KOPT-K1 (cell line): ENCODE results near the gene F12.
"Not testable (repeated sequence)": the region's sequence is repeated elsewhere in the genome, so short reads cannot be mapped to it uniquely, and the experiment has no call there.

ENCODE experiments used
- H3K27ac ChIP-seq: fragments of 200-600 bp; sonication (generic); 2 replicates; pipeline ENCODE4 v1.5.1; 2016; ENCODE audit warnings: antibody characterized with exemption, mild to moderate bottlenecking, low read depth, low read length; ENCODE audit not compliant: poor library complexity, severe bottlenecking
- H3K36me3 ChIP-seq: fragments of 200-600 bp; sonication (generic); 2 replicates; pipeline ENCODE4 v1.5.1; 2017; ENCODE audit warnings: antibody characterized with exemption, mild to moderate bottlenecking, low read length, moderate library complexity; ENCODE audit not compliant: insufficient read depth
- H3K9me3 ChIP-seq: fragments of 200-600 bp; sonication (generic); 2 replicates; pipeline ENCODE4 v1.5.1; 2017; ENCODE audit warnings: antibody characterized with exemption, low read length, mild to moderate bottlenecking; ENCODE audit not compliant: insufficient read depth, poor library complexity, severe bottlenecking

Gene F12

DNA sequence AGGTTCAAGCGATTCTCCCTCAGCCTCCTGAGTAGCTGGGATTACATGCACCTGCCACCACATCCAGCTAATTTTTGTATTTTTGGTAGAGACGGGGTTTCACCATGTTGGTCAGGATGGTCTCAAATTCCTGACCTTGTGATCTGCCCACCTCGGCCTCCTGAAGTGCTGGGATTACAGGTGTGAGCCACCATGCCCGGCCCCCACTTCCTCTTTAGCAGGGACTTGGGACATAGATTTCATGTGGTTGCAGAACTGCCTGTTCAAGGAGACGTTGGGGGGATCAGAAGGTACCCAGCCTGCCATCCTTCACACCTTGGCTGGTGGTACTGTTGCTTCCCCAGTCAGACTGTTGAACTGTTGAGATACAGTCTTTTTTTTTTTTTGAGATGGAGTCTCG lies 7.7 kb upstream of the F12 start:
- H3K9me3 ChIP-seq, H3K27ac ChIP-seq, H3K36me3 ChIP-seq: not testable (repeated sequence)

DNA sequence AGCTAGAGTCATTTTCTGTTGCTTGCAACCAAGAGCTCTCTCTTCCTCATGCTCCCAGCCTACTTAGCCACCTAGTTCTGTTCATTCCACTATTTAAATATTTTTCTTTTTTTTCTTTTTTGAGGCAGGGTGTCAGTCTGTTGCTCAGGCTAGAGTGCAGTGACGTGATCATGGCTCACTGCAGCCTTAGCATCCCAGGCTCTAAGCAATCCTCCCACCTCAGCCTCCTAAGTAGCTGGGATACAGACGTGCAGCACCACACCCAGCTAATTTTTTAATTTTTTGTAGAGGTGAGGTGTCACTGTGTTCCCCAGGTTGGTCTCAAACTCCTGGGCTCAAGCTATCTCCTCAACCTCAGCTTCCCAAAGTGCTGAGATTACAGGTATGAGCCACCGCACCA lies 5.1 kb upstream of the F12 start:
- Histone ChIP-seq H3K27ac (no peak overlapping the region), H3K9me3 (no peaks in the 10 kb centered on the region), H3K36me3 (no peaks in the 10 kb centered on the region)

DNA sequence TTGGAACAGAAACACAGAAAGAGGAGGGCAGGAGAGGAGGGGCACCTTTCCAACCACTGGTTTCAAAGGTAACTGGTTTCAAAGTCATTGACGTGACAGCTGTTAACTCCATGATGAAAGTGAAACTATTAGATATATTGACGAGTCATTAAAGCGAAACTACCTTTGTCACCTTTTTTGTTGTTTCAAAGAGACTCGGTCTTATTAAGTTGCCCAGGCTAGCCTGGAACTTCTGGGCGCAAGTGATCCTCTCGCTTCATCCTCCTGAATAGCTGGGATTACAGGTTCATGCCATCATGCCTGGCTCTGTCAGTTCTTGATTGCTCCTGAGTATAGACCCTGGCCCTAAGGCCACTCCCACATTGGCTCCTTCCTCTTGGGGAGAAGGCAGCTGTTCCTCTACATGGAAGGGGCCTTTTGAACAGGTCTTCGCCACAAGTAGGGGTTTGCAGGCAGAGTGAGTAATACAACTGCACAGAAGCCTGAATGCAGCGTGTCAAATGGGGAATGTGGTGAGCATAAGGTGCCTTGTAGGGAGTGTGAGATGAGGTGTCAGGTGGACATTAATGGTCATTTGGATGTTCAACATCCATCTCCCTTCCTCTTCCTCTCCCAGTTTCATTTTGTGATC lies 3.4 kb upstream of the F12 start:
- H3K27ac ChIP-seq = peak overlapping the region; percentile 68
- no peaks in the 10 kb centered on the region for H3K36me3 ChIP-seq
- H3K9me3 ChIP-seq = no peaks in the 10 kb centered on the region

DNA sequence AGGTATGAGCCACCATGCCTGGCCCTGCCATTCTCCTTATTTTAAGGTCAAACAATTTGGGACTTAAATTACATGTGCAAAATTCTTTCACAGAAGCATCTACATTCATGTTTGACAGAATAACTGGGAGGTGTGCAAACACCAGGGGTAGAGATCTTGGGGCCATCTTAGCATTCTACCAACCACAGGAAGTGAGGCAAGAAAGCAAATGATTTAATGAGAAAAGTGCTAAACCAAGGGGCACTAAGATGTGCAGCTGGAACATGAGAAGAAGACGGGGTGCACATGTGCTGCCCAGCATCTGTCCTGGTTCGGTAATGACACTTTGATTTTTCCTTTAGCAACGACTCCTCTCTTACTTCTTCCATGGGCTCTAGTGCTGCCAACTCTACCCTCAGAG lies 1.2 kb upstream of the F12 start:
- Histone ChIP-seq H3K36me3 (no peaks in the 10 kb centered on the region), H3K27ac (peak overlapping the region; percentile 14), H3K9me3 (no peaks in the 10 kb centered on the region)

DNA sequence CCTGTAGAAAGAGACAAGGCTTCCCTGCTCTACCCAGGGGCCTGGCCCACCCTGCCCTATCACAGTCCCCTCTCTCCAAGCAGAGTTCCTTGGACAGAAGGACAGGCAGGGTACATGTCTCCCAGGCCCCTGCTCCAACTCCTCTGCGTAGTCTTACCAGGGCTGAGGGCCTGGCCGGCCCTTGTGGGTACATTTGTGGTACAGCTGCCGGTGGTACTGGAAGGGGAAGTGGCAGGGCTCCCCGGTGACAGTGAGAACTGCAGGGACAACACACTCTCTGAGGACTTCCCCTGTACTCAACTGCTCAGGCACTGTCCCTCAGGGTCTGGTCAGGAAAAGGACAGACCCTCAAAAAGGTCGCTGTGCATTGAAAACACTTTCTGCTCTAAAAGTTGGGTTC lies 3.6 kb downstream of the F12 start:
- no peak overlapping the region for H3K27ac ChIP-seq
- no peaks in the 10 kb centered on the region for H3K9me3 ChIP-seq
- no peaks in the 10 kb centered on the region for H3K36me3 ChIP-seq

DNA sequence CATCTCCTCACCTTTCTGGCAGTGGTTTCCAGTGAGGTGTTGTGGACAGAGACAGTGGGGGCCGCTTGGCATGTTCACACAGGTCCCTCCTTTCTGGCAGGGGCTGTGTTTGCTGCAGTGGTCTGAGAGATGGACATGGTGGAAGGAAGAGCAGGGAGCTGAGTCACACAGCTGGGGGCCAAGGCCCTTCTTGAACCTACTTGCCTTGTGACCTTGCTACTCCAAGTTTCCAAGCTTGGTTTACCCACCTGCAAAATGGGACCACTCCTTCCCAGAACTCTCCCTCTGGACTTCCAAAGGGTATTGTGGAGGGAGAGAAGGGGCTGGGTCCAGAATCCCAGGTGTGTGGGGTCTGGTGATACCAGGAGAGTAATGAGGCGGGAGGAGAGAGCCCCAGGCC lies 4.1 kb downstream of the F12 start:
- no peaks in the 10 kb centered on the region for H3K36me3 ChIP-seq
- no peak overlapping the region for H3K27ac ChIP-seq
- H3K9me3 ChIP-seq = no peaks in the 10 kb centered on the region

DNA sequence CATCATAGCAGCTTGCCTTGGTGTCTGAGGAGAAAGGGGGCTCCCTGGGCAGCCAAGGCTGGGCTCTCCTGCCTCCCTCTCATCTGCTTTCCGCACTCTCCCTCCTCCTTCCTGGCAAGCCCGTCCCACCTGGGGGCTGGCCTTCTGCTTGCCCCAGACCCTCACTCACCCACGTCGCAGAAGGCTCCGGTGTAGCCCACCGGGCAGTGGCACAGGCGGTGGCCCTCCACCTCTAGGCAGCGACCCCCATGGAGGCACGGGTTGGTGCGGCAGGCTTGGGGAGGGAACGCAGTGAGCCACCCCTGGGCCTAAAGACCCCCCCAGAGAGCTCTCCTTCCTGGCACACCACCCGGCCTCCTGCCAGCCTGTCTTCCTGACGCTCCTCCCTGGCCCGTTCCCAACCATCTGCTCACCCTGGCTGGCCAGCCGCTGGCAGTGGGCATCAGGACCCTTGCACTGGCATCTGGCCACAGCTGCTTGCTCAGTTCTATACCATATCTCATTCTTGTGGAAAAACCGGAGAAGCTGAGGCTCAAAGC lies 4.7 kb downstream of the F12 start:
- Histone ChIP-seq H3K27ac (no peak overlapping the region), H3K36me3 (no peaks in the 10 kb centered on the region)

DNA sequence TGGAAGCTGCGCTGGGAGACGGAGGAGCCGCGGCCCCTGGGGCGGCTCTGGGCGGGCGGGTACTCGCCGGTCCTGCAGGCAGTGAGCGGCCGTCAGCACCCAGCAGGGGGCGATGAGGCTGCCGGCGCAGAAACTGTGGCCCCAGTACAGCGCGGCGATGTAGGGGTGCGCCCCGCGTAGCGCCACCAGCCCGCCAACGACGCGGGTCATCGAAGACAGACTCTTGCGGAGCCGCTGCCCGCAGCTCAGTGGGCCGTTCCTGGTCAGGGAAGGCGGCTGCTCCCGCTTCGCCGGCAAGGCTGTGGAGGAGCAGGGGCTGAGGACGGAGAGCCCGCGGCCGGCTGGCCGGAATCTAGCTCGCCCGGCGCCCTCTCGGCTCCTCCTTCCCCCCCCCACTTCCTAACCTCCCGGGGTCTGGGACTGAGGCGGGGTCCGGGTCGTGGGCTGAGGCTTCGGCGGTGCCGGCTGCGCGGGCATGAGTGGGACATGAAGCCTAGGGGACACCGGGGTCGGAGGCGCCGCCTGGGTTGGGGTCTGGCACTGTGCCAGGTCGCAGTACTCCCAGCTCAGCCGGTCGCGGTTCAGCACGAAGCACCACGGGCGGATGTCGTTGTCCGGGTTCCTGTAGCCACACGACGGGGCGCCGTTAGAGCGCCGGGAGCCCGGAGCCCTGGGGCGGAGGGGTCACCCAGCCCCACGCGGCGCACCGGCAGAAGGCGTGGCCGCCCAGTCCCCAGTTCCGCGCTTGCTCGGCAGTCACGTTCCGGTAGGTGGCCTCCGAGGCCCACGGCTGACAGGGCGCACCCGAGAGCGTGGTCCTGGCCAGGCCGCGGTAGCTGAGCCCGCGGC lies 5.3 kb downstream of the F12 start:
- Histone ChIP-seq H3K27ac (no peak overlapping the region), H3K36me3 (no peaks in the 10 kb centered on the region), H3K9me3 (no peaks in the 10 kb centered on the region)

More for the DNA sequence above, 4.7 kb downstream of the F12 start:
- no peaks in the 10 kb centered on the region for H3K9me3 ChIP-seq

DNA sequence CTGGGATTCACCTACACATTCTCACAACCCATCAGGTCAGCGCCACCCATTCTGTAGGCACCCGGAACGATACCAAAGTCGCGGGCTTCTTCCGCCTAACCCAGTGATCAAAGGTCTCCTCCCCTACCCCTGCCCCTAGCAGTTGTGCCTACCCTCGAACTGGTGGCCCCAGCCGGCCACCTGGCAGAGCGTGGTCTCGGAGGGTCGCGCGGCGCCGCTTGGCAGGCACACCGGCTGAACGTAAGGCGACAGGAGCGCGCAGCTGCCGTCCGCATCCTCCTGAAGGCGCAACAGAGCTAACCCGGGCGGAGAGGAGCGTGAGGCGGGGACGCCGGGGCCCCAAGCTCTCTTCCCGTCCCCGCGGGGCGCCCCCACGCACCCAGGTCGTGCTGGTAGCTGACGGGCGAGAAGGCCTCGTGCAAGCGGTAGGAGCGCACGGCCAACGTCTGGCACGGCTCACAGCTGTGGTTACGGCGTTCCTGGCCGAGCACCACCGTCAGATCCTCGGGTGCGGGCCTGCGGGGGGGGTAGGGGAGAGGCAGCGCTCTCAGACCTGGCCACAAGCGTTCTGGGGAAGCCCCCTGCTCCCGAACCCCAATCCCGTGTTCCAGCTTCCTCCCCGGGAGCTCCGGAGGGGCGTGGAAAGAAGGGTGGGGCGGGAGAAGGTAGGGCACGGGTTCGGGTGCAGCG lies 6.1 kb downstream of the F12 start:
- H3K9me3 ChIP-seq = no peaks in the 10 kb centered on the region
- H3K27ac ChIP-seq = no peak overlapping the region
- no peaks in the 10 kb centered on the region for H3K36me3 ChIP-seq

DNA sequence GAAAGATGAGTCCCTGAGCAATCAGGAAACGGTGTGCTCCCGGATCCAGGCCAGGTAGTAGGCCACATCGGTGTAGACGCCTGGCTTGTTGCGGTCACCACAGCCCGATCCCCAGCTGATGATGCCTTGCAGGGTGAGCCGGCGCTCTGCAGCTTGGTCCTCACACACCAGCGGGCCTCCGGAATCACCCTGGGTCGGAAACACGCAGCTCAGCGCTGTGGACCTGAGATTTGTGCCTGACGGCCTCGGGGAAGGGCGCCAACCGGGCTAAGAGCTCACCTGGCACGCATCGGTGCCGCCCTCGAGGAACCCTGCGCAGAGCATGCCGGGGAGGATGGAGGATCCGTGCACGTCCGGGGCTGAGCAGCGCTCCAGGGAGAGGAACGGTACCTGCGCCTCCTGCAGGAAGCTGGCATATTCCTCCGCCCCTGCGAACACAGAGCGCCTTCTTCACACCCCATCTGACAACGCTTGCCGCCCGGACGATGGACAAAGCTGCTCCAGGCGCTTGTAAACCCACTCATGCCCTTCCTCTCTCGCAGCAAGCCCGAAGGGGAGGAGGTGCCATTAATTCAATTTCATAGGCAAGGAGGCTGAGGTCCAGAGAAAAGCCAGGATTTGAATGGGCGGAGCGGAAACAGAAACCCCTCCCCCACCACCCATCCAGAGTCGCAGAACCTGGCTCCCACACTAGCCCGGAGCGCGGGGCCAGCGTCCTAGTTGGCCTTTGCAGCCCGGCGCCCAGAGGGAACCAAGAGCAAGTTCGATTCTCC lies 6.9 kb downstream of the F12 start:
- H3K9me3 ChIP-seq = no peaks in the 10 kb centered on the region
- H3K36me3 ChIP-seq = no peaks in the 10 kb centered on the region
- H3K27ac ChIP-seq = no peak overlapping the region

DNA sequence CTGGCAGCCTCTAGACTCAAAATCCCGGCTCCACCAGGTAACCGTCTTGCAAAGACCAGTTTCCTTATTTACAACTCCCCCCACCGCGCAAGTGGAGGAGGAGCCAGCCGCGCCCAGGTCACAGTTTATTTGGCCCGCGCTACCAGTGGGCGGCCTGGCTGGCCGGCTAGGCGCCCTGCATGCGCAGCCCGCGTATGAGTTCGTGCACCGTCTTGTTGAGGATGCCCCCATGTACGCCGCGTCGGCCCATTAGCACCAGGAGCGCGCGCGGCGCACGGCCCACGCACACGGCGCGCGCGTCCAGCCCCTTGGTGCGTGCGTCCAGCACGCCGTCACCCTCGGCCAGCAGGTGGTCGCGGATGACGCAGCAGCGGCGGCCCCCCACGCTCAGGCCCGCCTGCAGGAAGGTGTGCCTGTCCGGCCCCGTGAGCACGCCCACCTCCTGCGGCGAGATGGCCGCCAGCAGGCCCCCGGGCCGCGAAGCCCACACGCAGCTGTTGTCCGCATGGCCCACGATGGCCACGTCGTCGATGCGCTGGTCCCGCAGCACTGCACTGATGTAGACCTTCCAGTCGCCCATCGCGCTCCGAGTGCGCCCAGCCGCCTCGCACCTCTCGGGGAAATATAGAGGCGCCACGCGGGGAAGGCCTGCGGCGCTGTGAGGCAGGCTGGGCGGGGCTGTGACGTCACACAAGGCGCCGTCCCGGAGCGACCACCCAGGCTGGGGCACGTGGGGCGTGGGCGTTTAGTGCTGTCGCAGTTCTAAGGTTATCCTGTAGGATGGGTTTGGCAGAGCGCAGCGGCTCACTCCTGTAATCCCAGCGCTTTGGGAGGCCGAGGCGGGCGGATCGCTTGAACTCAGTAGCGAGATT lies 9.1 kb downstream of the F12 start, which contains the start of gene PFN3:
Gene PFN3 (minus strand): TSS at position 665 of the 872 bp plus-strand sequence. CDS start 85 bp downstream, at position 580.
- no peaks in the 10 kb centered on the region for H3K9me3 ChIP-seq
- no peak within 1 kb of the TSS for H3K27ac ChIP-seq
- H3K36me3 ChIP-seq = no peaks in the 10 kb centered on the region

DNA sequence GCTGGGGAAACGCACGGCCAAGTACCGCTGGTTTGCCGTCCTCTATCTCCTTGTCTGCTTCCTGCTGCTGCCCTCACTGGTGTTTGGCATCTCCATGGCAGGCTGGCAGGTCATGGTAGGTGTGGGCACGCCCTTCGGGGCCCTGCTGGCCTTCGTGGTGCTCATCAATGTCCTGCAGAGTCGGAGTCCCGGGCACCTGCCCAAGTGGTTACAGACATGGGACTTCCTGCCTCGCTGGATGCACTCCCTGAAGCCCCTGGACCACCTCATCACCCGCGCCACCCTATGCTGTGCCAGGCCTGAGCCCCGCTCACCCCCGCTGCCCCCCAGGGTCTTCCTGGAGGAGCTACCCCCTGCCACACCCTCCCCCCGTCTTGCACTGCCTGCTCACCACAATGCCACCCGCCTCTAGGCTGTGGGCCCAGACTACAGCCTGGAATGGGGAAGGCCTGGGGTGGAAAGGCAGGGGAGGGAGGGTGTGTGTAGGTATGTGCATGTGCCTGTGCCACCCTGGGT lies 11.4 kb downstream of the F12 start:
- no peaks in the 10 kb centered on the region for H3K36me3 ChIP-seq

DNA sequence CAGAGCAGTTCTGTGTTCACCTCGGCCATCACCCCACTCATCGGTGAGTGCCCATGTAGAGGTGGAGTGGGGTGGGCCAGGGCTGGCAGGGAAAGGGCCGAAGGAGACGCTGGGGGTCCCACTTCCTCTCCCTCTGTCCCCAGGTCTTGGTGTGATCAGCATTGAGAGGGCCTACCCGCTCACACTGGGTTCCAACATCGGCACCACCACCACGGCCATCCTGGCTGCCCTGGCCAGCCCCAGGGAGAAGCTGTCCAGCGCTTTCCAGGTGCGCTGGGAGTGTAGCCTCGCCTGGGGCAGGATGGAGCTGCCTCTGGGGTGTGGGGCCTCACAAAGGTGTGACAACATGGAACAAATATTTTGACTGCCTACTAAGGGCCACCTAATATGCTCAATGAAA lies 12.6 kb downstream of the F12 start:
- H3K27ac ChIP-seq = no peak overlapping the region
- no peaks in the 10 kb centered on the region for H3K9me3 ChIP-seq
- no peaks in the 10 kb centered on the region for H3K36me3 ChIP-seq

More for the DNA sequence above, 11.4 kb downstream of the F12 start:
- no peak overlapping the region for H3K27ac ChIP-seq
- no peaks in the 10 kb centered on the region for H3K9me3 ChIP-seq

DNA sequence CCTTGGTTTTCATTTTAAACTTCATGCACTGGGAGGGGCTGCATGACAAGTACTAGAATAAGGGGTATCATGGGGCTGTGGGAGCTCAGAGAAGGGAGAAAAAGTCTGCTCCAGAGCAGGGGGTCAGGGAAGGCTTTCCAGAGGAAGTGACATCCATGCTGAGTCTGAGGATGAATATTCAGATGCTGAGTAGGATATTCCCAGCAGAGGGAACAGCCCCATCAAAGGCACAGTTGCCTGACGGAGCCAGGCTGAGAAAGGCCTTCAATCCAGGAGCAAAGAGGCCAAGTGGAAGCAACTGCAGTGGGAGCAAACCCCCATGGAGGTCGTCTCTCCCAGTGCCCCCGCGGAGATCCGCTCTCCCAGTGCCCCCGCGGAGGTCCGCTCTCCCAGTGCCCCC lies 13.3 kb downstream of the F12 start:
- H3K9me3 ChIP-seq = no peaks in the 10 kb centered on the region
- H3K36me3 ChIP-seq = no peaks in the 10 kb centered on the region
- H3K27ac ChIP-seq = no peak overlapping the region
